NCI-H1694 treated with DMSO at 0.1 percent for 48 hours (cell line): ENCODE data around the gene CCRL2.
"Not testable (repeated sequence)": the region's sequence is repeated elsewhere in the genome, so short reads cannot be mapped to it uniquely, and the experiment has no call there.

Experiments used
- DNase-seq: peaks from one replicate; lab custom pipeline; 2025; lab: John Stamatoyannopoulos, UW

CCRL2 gene

DNA sequence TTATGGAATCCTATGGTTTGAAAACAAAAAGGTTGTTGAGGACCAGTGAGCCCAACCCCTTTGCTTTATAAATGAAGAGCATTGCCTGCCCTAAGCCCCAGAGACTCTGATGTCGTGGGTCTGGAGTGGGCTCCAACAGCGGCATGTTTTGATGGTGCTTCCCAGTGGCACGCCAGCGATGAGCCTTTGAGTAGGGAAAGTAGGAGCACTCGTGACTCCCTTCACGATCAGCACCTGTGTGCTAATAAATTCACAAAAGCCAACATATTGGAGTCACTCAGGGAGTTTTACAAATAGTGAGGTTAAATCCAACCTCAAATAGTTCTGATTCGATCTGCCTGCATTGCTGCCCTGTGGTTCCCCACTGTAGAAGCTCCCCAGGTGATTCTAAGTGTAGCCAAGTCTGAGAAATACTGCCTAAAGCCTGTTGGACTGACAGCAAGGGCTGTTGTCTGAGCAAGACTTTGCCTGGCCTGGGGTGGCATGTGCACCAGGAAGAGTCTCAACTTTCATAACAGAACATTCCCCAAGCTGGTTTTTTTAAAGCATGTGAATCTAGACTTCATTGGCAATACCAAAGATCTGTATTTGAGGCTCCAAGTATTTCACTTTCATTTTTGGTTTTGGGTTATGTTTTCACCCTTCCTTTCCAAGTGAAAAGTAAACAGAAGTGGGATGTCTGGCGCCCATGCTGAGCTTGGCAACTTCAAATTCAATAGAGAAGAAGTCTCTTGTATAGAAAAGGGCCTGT is 26.4 kb upstream of the CCRL2 start:
- no peak for DNase-seq

GRCh38 chr3:46381625-46382024 is 25.4 kb upstream of the CCRL2 start:
- DNase-seq: no peak

DNA sequence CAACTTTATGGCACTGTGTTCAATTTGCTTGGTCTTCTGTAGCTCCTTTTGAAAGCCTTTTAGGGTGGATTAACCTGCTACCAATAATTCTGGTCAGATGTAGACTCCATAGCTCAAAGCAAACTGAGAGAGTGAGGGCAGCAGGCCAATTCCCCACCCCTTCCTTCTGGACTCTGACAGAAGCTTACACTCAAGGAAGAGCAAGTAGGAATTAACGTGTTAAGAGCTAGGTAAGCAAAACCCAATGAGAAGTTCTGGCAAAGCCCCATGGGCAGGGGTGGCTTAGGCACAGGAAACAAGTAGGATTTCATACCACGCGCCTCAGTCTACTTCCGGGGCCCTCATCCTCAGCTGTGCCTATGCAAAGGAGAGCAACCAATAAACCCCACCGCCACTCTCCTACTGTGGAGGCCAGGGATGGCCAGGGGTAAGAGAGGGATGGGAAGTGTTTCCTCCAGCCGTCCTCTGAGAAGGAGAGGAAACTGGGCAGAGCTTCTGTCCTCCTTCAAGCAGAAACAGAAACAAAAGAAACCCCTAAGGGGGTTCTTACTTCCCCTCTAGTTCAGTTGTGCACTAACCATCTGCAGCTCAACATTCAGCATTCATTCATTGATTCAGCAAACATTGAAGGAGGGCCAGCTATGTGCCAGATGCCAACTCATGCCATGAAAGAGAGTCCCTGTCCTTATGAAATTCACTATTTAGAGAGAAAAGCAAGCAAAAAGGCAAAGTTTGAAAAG is 23.7 kb upstream of the CCRL2 start:
- no peak for DNase-seq

GRCh38 chr3:46383951-46384330 is 23.1 kb upstream of the CCRL2 start:
- DNase-seq: no peak

DNA sequence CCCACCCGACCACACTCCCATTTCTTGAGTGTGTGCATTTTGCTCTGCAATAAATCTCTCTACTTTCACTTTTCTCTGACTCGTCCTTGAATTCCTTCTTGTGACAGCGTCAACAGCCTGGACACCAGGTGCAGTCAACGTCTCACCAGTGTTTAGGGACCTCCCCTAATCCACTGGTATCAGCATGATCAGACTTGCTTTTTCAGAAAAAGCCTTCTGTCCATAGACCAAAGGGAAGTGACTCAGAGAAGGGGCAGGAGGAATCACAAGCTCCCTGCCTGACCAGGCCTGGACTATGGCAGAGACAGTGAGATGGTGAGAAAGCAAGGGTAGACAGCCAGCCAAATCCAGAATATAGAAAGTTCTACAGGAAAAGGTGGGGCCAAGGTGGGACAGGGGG is 20.9 kb upstream of the CCRL2 start:
- no peak for DNase-seq

GRCh38 chr3:46388847-46389246 is 18.2 kb upstream of the CCRL2 start:
- DNase-seq: not testable (repeated sequence)

DNA sequence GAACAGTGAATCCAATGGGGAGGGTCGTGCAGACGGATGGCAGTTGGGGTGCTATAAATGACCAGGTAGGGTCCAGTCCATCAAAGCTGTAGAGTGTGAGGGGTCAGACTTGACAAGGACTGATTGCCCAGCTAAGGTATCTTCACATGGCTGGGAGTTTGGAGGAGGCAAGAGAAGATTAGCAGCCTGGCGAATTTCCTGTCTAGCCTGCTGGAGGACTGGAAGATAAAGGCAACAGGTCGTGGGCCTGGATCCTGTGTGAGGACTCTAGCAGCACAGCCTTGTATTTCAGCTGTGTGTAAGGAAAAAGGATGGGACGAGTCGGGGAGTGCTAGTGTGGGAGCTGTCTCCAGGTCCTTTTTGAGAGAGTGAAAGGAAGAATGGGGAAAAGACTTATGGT is 17.8 kb upstream of the CCRL2 start:
- DNase-seq: no peak

DNA sequence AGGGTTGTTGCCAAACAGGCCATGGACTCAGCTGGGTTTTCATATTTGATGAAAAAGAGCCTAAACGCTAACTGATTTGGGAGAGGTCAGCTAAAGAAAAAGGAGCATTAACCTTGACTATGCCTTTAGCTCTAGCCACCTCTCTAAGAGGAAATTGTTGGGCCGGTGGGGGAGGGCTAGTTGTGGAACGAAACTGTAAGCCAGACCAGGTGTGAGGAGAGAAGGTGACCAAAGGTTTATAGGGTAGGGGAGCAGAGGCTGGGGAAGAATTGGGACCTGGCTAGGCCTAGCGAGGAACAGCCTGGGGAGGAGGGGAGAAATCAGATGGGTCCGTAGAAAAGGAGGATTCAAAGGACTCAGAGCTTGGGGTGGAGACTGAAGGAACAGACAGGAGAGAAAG is 15.5 kb upstream of the CCRL2 start:
- not testable (repeated sequence) for DNase-seq

DNA sequence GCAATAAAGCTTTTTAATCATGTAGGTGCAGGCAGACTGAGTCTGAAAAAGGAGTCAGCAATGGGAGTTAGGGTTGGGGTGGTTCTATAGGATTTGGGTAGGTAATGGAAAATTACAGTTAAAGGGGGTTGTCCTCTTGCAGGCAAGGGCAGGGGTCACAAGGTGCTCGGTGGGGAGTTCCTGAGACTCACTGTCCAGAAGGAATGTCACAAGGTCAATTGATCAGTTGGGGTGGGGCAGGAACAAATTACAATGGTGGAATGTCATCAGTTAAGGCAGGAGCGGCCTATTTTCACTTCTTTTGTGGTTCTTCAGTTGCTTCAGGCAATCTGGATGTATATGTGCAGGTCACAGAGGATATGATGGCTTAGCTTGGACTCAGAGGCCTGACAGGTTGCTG is 14.0 kb upstream of the CCRL2 start:
- no peak for DNase-seq

GRCh38 chr3:46393554-46394434 is 13.3 kb upstream of the CCRL2 start:
- DNase-seq: no peak

DNA sequence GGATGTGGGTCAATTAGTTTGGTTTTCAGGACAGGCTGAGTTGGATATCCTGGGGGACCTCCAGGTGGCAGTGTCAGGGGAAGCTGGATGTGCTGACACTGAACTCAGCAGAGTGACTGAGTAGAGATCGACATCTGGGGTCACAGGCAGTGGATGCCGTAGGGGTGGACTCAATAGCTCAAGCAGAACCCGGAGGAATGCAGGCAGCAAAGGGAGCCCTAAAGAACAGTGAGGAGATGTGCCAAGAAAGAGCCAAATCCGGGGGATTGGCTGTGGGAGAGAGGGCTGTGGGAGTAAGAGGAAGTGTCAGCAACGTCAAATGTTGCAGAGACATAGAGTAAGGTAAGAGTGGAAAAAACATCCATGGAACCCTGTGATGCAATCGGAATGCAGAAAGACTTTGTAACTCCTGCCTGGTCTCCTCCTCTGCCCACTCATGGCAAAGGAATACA is 11.8 kb upstream of the CCRL2 start:
- no peak for DNase-seq

DNA sequence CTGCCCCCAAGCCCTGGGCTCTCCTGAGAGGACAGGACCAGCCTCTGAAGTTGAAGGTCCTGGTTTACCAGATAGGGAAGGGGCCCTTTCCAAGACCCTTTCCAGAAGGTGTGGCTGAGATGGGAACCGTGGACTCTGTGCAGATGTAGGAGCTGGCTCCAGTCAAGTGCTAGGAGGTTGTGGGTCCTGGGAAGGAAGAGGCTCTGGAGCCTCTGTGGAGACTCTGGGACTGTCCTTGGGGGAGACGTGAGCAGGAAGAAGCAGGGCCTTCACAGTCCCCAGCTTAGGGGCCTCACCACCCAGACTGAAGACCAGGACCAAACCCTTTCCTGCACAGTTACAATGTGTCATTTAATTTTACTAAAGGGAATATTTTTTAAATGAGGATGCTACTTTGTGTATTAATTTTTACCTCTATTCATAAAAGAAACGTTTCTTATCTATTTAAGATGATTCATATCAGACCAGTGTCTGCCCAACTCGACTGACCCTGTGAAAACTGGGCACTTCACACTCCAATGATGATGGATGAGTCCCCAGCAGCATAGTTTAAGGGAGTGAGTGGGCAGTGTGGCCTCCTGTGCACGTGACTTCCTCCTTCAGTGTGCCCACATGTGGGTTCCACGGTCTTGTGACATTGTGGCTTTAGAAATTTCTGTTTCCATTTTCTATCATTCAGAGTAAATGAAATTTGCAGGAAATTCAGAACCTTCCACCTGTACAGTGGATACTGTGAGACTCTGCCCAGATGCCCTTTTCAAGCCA is 11.1 kb upstream of the CCRL2 start:
- DNase-seq: no peak

GRCh38 chr3:46397111-46397510 is 9.9 kb upstream of the CCRL2 start:
- no peak for DNase-seq

DNA sequence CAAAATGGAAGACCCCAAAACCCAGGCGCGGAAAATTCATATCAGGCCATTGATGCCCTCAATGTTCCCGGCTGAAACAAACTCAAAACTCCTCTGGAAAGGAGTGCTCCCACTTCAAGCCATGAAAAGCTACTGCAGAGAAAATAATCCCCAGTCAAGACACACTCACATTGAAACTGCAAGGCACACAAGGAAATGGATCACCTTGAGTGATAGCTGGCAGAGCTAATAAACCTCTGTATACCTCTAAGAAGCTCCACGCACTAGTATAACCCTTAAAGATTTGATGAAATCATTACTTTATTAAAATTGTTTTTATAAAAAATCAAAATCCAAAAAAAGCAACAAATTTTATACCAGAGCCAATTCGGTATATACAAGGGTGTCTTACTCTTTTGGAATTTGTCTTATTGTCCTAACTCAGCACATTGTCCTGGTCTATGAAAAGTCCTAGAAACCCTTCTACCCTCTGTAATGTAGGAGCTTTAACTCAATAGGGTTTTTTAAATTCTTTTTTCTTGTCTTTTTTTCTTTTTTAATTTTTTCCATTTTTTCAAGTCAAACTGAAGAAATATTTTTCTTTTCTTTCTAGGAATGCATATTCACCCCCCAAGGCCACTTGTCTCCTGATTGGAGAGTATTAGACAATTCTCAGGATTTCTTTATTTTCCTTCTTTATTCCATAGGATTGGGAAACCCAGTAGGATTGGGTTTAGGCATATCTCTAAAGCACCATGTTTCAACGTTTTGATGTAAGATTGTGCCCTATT is 8.7 kb upstream of the CCRL2 start:
- DNase-seq: no peak

- DNase-seq: no peak
These were observed 8.0 kb upstream of the CCRL2 start for GRCh38 chr3:46399098-46399497.

- no peak for DNase-seq
These were observed 7.5 kb upstream of the CCRL2 start for GRCh38 chr3:46399557-46399956.

DNA sequence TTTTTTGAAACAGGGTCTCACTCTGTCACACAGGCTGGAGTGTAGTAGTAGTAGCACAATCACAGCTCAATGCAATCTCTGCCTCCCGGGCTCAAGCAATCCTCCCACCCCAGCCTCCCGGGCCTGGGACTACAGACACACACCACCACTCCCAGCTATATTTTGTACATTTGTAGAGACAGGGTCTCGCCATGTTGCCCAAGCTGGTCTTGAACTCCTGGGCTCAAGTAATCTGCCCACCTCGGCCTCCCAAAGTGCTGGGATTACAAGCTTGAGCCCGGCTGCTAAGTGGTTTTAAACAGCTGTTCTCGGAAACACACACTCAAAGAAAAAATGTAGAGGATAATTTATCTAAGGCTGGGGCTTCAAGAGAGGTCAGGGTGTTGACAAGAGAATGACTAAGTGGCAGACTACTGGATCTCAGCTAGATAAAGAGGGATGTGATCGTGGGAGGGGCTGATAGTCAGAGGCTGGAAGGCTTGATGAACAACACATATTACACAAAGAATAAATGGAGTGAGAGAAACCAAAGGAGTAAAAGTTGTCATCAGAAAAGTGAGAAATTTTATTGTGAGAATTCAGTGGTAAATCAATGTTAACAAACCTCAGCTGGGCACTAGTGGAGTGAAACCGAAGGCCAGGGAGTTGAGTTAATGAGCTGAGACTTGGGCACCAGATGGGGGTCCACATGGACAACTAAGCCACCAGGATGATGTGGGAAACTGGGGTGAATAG is 6.9 kb upstream of the CCRL2 start:
- no peak for DNase-seq

- DNase-seq: no peak
These were observed 6.2 kb upstream of the CCRL2 start for GRCh38 chr3:46400846-46401245.

DNA sequence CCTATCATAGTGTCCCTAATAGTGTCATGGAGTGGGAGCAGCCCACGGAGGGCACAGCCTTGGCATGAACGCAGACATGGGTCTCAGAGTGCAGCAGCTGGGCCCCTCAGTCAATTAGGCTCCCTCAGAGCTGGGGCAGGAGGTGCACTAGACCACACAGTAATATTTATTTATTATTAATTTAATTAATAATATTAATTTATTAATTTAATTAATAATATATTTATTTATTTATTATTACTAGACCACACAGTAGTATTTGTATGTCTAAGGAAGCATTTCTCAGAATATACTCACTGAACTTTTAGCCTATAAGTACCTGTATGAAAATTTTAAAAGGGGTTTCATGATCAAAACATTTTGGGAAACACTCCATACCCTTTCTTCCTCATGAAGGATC is 5.5 kb upstream of the CCRL2 start:
- no peak for DNase-seq

GRCh38 chr3:46402902-46403301 is 4.2 kb upstream of the CCRL2 start:
- not testable (repeated sequence) for DNase-seq
